Activated CD4-positive, alpha-beta T cell treated with anti-CD3 and anti-CD28 coated beads for 24 hours (primary cell): ENCODE measurements around the gene DEFB126.
"Not testable (repeated sequence)": the region's sequence is repeated elsewhere in the genome, so short reads cannot be mapped to it uniquely, and the experiment has no call there.

ENCODE experiments used
- DNase-seq, 2 donors: peaks; one replicate each; pipeline ENCODE4 v3.0.0-alpha.2; 2020; ENCODE audit warnings: low read depth in 2 of 2

Gene DEFB126, protein sequence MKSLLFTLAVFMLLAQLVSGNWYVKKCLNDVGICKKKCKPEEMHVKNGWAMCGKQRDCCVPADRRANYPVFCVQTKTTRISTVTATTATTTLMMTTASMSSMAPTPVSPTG

DNA sequence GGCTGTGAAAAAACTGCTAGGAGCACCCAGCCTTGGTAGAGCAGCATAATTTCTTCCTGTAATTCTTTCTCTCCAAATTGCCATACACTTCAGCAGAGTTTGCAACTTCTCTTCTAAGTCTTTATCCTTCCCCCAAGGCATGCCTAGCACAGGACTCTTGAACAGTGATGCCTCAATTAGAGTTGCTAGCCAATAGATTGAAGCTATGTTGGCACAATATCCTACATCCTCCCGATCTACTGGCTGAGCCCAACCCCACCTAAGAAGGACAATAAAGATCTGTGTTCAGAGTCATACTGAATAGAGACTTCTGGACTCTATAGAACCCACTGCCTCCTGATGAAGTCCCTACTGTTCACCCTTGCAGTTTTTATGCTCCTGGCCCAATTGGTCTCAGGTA lies at the start of gene DEFB126:
Gene DEFB126 (plus strand): TSS at position 301 of the 400 bp plus-strand sequence. CDS start 39 bp downstream, at position 340.
- no peak for DNase-seq

DNA sequence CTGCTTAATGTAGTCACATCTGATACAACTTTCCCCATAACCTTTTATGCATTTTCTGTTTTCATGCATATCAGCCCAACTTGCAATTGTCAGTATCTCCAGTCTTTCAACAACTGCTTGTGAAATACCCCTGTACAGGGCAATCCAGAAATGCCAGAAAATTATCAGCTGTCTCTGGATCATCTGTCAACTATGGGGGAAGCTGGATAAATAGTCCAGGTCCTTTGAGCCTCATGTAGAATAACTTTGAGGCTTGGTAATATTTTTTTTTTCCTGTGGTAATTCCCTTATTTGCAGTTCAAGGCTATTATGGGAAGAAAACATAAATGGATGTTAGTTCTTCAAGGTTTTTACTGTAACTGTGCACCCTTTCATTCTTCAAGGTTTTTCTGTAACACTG lies 48.7 kb upstream of the DEFB126 start:
- no peak for DNase-seq

DNA sequence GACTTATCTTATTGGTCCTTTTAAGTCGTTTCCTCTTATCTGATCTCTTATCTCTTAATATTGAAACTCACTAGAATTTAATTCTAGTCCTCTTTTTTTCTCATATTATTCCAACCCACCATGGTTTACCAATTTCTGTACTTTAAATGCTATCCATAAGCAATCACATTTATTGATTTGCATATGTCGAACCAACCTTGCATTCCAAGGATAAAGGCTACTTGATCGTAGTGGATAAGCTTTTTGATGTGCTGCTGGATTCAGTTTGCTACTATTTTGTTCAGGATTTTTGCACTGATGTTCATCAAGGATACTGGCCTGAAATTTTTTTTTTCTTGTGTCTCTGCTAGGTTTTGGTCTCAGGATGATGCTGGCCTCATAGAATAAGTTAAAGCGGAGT lies 47.2 kb upstream of the DEFB126 start:
- no peak for DNase-seq

DNA sequence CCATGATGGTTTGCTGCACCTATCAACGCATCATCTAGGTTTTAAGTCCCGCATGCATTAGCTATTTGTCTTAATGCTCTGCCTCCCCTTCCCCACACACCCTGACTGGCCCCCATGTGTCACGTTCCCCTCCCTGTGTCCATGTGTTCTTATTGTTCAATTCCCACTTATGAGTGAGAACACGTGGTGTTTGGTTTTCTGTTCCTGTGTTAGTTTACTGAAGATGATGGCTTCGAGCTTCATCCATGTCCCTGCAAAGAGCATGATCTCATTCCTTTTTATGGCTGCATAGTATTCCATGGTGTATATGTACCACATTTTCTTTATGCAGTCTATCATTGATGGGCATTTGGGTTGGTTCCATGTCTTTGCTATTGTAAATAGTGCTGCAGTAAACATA lies 44.7 kb upstream of the DEFB126 start:
- not testable (repeated sequence) for DNase-seq

DNA sequence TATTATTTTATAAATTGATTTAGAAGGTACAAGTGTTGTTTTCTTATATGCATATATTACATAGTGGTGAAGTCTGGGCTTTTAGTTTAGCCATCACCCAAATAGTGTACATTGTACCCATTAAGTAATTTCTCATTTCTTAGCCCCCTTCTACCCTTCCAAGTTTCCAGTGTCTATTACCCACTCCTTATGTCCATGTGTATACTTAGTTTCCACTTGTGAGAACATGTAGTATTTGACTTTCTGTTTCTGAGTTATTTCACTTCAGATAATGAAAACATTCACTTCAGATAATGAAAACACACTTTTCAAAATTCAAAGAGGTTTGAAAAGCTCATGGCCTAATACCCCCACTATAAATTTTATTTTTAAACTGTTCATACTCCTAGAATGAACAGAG lies 40.4 kb upstream of the DEFB126 start:
- no peak for DNase-seq

DNA sequence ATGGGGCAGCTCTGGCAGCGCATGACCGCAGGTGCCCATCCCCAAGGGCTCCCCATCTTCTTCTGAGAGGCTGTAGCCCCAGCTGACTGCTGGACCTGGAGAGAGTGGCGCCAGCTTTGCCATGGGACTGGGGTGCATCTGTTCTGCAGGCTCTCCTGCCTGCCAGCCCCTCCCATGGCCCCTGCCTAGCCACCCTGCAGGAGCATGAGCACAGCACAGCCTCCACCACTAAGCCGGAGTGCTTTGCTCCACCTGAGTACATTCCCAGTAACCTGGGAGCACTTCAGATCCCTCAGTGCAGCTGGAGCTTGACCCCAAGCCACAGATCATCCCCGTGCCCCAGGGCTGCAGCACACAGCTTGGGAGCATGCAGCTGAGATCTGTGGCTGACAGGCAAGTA lies 38.9 kb upstream of the DEFB126 start:
- DNase-seq, result no peak

DNA sequence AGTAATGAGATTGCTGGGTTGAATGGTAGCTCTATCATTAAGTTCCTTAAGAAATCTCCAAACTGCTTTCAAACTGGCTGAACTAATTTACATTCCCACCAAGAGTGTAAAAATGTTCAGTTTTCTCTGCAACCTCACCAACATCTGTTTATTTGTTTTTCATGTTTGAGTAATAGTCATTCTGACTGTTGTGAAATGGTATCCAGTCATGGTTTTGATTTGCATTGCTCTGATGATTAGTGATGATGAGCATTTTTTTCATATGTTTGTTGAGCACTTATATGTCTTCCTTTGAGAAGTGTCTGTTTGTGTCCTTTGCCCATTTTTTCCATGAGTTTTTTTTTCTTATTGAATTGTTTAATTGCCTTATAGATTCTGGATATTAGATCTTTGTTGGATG lies 30.0 kb upstream of the DEFB126 start:
- no peak for DNase-seq

DNA sequence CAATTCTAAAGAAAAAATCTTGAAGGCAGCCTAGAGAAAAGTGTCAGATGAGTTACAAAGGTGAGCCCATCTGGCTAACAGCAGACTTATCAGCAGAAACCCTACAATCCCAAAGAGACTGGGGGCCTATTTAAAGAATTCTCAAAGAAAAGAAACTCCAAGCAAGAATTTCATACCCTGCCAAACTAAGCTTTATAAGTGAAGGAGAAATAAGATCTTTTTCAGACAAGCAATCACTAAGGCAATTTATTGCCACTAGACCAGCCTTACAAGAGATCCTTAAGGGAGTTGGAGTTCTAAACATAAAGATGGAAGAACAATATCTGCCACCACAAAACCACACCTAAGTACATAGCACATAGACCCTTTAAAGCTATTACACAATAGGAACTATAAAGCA lies 24.9 kb upstream of the DEFB126 start:
- no peak for DNase-seq

DNA sequence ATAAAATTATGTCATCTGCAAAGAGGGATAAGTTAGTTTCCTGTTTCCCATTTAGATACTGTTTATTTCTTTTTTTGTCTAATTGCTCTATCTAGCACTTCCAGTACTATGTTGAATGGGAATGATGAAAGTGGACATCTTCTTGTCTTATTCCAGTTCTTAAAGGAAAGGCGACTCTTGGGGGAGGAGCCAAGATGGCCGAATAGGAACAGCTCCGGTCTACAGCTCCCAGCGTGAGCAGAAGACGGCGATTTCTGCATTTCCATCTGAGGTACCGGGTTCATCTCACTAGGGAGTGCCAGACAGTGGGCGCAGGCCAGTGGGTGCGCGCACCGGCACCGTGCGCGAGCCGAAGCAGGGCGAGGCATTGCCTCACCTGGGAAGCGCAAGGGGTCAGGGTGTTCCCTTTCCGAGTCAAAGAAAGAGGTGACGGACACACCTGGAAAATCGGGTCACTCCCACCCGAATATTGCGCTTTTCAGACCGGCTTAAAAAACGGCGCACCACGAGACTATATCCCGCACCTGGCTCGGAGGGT lies 12.5 kb upstream of the DEFB126 start:
- not testable (repeated sequence) for DNase-seq

DNA sequence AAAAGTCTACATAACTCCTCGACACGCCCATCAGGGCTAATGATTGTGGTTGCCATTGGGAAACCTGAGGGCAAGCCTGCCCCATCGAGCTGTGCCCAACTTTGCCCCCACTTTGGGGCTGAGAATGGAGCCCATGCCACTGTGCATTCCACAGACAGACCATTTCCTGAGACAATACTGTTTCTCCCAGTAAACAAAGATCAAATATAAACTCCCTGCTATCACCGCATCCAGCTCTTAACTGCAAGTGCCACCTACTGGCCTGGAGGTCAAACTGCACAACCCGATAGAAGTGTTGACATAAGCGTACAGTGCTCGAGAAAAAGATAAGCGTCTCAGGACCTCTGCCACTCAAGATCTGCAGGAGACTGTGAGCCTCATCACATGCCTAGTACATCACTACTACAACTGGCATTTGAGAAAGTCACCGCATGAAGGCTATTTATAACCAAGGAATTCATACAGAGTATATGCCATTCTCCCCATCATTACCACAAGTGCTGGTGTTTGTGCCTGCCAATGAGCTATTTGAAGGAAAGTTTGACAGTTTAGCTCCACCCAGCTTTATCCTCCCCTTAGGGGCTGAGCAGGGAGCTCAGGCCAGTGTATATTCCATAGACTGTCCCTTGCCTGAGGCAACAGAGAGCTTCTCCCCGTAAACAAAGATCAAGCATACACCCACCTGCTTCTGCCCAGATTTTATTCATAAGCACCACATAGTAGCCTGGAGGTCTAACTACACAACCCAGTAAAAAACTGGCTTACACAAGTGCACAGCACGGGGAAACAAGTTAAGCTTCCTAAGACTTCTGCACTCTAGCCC lies 4.5 kb upstream of the DEFB126 start:
- no peak for DNase-seq

DNA sequence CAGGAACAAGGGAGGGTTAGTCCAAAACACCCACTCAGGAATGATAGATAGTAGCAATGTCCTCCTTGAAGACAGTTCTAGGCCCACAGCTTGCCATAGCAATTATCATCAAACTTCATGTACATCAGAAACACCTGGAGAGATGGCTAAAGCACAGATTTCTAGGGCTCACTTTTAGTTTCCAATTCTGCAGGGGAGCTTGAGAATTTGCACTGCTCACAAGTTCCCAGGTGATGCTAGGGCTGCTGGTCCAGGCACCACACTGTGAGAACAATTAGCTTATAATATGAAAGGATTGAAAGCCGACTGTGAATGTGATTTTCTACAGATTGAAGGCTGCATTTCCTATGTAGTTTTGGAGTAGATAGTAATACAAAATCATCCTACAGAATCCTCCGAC lies 3.5 kb downstream of the DEFB126 start:
- DNase-seq, result no peak

DNA sequence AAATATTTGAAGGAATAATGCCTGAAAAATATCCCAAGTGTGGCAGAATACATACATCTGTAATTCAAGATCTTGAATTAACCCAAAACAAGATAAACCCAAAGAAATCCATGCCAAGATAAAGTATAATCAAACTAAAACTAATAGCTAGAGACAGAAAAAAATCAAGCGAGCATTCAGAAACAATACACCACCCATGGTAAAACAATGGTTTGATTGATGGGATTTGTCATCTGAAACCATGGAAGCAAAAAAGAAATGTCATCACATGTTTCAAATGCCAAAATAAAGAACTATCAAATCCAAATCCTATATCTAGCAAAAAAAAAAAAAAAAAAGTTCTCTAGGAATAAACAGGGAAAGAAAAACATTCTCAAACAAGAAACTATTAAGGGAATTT lies 9.7 kb downstream of the DEFB126 start:
- no peak for DNase-seq

DNA sequence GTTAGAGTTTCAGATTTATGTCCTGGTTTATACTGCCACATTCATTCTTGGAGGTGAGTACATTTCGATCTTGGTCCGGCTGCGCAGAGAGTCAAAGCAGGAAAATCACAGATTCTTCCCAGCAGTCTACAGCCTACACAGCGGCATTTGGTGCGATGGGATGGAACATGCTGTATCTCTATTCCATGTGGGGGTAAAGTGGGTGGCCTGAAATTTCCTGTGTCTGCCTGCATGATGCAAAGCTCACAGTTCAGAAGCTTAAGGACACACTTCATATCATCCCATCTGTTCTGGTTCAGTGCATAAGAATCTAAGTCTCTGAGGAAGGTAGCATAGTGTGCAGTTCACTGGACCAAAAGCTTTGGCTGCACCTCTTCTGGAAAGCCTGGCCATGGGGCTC lies 14.8 kb downstream of the DEFB126 start, which contains the start of gene DEFB127:
Gene DEFB127 (plus strand): TSS at position 301 of the 400 bp plus-strand sequence. CDS start 91 bp downstream, at position 392.
- DNase-seq, result no peak

DNA sequence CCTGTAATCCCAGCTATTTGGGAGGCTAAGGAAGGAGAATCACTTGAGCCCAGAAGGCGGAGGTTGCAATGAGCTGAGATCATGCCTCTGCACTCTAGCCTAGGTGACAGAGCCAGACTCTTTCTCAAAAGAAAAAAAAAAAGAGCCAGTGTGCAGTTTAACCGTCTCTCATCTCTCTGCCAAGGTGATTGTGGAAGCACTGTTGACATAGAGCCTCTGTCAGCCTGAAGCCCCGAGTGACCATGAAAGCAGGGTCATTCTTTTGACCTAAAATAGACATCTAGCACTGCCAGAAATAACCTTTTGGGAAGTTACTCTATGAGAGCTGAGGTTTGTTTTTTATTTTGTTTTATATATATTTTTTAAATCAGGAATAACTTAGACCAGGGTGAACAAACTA lies 22.2 kb downstream of the DEFB126 start:
- DNase-seq, result no peak

DNA sequence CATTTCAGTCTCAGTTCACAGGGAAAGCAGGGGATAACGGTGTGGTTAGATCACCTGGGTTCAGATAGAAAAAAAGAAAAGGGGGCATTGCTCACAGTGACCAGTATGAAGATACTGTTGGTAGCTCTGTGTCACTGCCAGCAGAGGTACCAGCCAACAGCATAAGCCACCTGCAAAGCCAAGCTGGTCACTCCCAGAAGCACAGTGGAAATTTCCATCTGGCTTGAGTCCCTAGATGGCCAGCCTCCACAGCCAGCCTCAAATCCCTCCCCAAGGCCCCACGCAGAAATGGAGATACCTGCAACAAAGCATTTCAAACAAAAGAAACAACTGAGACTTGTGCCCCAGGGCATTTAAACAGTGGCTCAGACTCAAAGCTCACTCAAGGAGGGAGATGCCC lies 26.5 kb downstream of the DEFB126 start:
- DNase-seq, result no peak

DNA sequence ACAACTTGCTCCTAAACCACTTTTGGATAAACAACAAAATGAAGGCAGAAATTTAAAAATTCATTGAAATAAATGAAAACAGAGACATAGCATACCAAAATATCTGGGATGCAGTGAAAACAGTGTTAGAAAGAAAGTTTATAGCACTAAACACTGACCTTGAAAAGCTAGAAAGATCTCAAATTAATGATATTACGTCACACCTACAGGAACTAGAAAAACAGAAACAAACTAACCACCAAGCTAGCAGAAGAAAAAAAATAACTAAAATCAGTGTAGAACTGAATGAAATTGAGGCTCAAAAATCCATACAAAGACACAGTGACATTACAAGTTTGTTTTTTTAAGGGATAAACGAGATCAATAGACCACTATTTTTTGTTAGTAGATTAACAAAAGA lies 41.9 kb downstream of the DEFB126 start:
- DNase-seq, result no peak

DNA sequence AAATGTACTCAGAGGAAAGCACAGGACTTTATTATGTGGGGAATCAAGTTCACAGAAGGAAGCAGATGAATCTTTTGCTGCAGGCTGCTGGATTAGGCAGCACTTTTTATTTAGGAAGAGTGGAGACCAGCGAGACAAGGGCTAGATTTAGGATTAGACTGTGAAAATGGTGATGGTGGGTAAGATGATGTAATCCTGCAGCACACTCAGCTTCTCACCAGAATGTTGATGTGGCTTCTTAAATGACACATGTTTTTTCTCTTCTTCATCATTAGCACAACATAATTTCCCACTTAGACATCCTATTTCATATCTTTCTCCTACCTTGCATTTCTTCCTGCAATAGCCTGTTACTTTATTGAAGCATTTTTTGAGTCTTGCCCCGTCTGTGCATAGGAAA lies 45.3 kb downstream of the DEFB126 start:
- DNase-seq, result no peak

DNA sequence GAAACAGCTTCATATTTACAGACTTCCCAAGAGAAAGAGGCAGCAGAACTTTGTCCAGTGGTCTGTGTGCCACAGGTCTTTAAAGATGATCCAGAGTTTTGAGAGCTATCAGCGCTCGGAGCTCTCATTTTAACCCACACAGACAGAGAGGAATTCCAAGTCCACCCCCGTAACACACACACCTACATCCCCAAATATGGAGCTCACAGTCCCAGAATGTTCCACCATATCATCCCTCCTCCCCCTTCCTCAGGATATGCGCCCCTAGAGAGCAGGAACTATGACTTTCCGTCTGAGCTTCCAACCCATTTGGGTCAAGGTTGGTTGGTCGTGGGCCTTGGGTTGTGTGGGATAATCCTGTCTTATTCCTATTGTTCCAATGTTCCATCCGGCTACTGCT lies 47.2 kb downstream of the DEFB126 start, which contains the start of gene DEFB128:
Gene DEFB128 (minus strand): TSS at position 101 of the 400 bp plus-strand sequence. CDS start 88 bp downstream, at position 13.
- no peak for DNase-seq
